Activated CD4-positive, alpha-beta memory T cell treated with anti-CD3 and anti-CD28 coated beads, Interleukin-2, amount 10 ng/mL, durations not matched to agents 7 days and 5 days (primary cell): ENCODE results near the gene LOXL1. TPM values are rescaled to one million over a fixed set of nuclear protein-coding genes. Genes with fewer than 3 reads are reported as not detected.
A peak's percentile ranks its signal among the peaks of the same experiment; 100 is the strongest.

ENCODE experiments used
- CTCF ChIA-PET: fragments of 350-600 bp; sonication (Branson Sonifier 250); formaldehyde crosslinking; loops from one replicate; lab custom pipeline; 2021; ENCODE audit warnings: antibody characterized with exemption, inconsistent platforms; lab: Charles Lee
- POLR2A ChIA-PET: fragments of 350-600 bp; sonication (Branson Sonifier 250); formaldehyde crosslinking; loops from one replicate; lab custom pipeline; 2021; ENCODE audit warnings: antibody characterized with exemption; lab: Charles Lee
- DNase-seq: peaks from one replicate; pipeline ENCODE4 v3.0.0-alpha.2; 2020
- H3K27ac Mint-ChIP-seq: one replicate; pipeline ENCODE4 v1.8.0; 2021; ENCODE audit warnings: mild to moderate bottlenecking, mixed read lengths
- H3K27me3 Mint-ChIP-seq: one replicate; pipeline ENCODE4 v1.8.0; 2021; ENCODE audit warnings: mixed read lengths
- H3K36me3 Mint-ChIP-seq: one replicate; pipeline ENCODE4 v1.8.0; 2021; ENCODE audit warnings: low read depth, mixed read lengths
- H3K4me1 Mint-ChIP-seq: one replicate; pipeline ENCODE4 v1.8.0; 2021; ENCODE audit warnings: mixed read lengths
- H3K4me3 Mint-ChIP-seq: one replicate; pipeline ENCODE4 v1.8.0; 2021; ENCODE audit warnings: mild to moderate bottlenecking, mixed read lengths
- H3K9me3 Mint-ChIP-seq: one replicate; pipeline ENCODE4 v1.8.0; 2021; ENCODE audit warnings: mixed read lengths
- total RNA-seq, 2 experiments: library from RNA; stranded (reverse); gene quantifications; one replicate each; pipeline ENCODE4 v1.2.3, GENCODE V29; 2021

Gene LOXL1
- total RNA-seq, 2 experiments from 2014 or later = 9.1 to 10.9 TPM

- H3K4me1 Mint-ChIP-seq = peaks cover 68% of the 10 kb centered on the region
- peaks cover 17% of the 10 kb centered on the region for H3K9me3 Mint-ChIP-seq
- H3K4me3 Mint-ChIP-seq = no peak overlapping the region
- ChIA-PET CTCF (interaction anchor here (1.2 to 2.3 kb wide), 5 partner anchors 11 to 47 kb away, joined by 4 to 10 read pairs (median 5); no protein-coding TSS in a partner anchor), POLR2A (interaction anchor here (0.7 to 1.6 kb wide), 4 partner anchors 8 to 1534 kb away, joined by 3 to 7 read pairs (median 4); no protein-coding TSS in a partner anchor)
- H3K27ac Mint-ChIP-seq = peak overlapping the region; percentile 92
- no peak for DNase-seq
- H3K36me3 Mint-ChIP-seq = peaks cover 62% of the 10 kb centered on the region
- no peaks in the 10 kb centered on the region for H3K27me3 Mint-ChIP-seq
These were observed 6.6 kb upstream of the LOXL1 start for GRCh38 chr15:73919706-73920105.

- Mint-ChIP-seq H3K27me3 (no peaks in the 10 kb centered on the region), H3K36me3 (peaks cover 48% of the 10 kb centered on the region), H3K9me3 (peaks cover 15% of the 10 kb centered on the region), H3K4me1 (peaks cover 75% of the 10 kb centered on the region), H3K27ac (peak overlapping the region; percentile 92), H3K4me3 (no peak overlapping the region)
- DNase-seq = no peak
- ChIA-PET POLR2A (interaction anchor here (0.9 to 1.2 kb wide), 2 partner anchors 12 to 73 kb away, joined by 4 read pairs; partner anchors contain the start of gene PML), CTCF (interaction anchor here (0.7 to 2.3 kb wide), 6 partner anchors 12 to 46 kb away, joined by 3 to 10 read pairs (median 4); no protein-coding TSS in a partner anchor)
These were observed 4.9 kb upstream of the LOXL1 start for GRCh38 chr15:73921254-73921925.

GRCh38 chr15:73922186-73923151, 3.8 kb upstream of the LOXL1 start:
- POLR2A ChIA-PET = interaction anchor here (2.8 kb wide), 1 partner anchor 9 kb away, joined by 20 read pairs; no protein-coding TSS in a partner anchor
- CTCF ChIA-PET = interaction anchor here (0.9 to 2.0 kb wide), 3 partner anchors 37 to 50 kb away, joined by 3 to 8 read pairs (median 4); no protein-coding TSS in a partner anchor
- Mint-ChIP-seq H3K36me3 (peaks cover 38% of the 10 kb centered on the region), H3K27ac (peak overlapping the region; percentile 92), H3K27me3 (no peaks in the 10 kb centered on the region), H3K4me1 (peaks cover 75% of the 10 kb centered on the region), H3K9me3 (peaks cover 14% of the 10 kb centered on the region), H3K4me3 (no peak overlapping the region)
- no peak for DNase-seq

GRCh38 chr15:73923156-73923487, 3.1 kb upstream of the LOXL1 start:
- no peak overlapping the region for H3K4me3 Mint-ChIP-seq
- DNase-seq = no peak
- CTCF ChIA-PET = interaction anchor here (0.9 to 2.0 kb wide), 7 partner anchors 9 to 48 kb away, joined by 3 to 8 read pairs (median 5); no protein-coding TSS in a partner anchor
- H3K27me3 Mint-ChIP-seq = no peaks in the 10 kb centered on the region
- peaks cover 9% of the 10 kb centered on the region for H3K9me3 Mint-ChIP-seq
- H3K36me3 Mint-ChIP-seq = peaks cover 31% of the 10 kb centered on the region
- H3K27ac Mint-ChIP-seq = peak overlapping the region; percentile 96
- H3K4me1 Mint-ChIP-seq = peaks cover 73% of the 10 kb centered on the region
- POLR2A ChIA-PET = interaction anchor here (2.8 kb wide), 1 partner anchor 10 kb away, joined by 20 read pairs; no protein-coding TSS in a partner anchor

GRCh38 chr15:73923488-73924164, 2.6 kb upstream of the LOXL1 start:
- POLR2A ChIA-PET = interaction anchor here (2.8 kb wide), 1 partner anchor 10 kb away, joined by 20 read pairs; no protein-coding TSS in a partner anchor

GRCh38 chr15:73924171-73924921, 1.9 kb upstream of the LOXL1 start:
- ChIA-PET CTCF (interaction anchor here (0.6 to 2.0 kb wide), 8 partner anchors 10 to 845 kb away, joined by 3 to 8 read pairs (median 4); no protein-coding TSS in a partner anchor), POLR2A (interaction anchor here (1.1 to 2.8 kb wide), 3 partner anchors 11 to 40 kb away, joined by 3 to 20 read pairs (median 4); no protein-coding TSS in a partner anchor)
- Mint-ChIP-seq H3K4me3 (peak overlapping the region; percentile 42), H3K36me3 (peaks cover 20% of the 10 kb centered on the region), H3K4me1 (peaks cover 75% of the 10 kb centered on the region), H3K27me3 (no peaks in the 10 kb centered on the region), H3K9me3 (no peaks in the 10 kb centered on the region), H3K27ac (peak overlapping the region; percentile 96)
- peak; percentile 36 for DNase-seq

More at GRCh38 chr15:73923488-73924164, 2.6 kb upstream of the LOXL1 start:
- H3K4me1 Mint-ChIP-seq = peaks cover 73% of the 10 kb centered on the region
- CTCF ChIA-PET = interaction anchor here (0.9 to 2.0 kb wide), 8 partner anchors 9 to 49 kb away, joined by 3 to 8 read pairs (median 4); no protein-coding TSS in a partner anchor
- H3K36me3 Mint-ChIP-seq = peaks cover 26% of the 10 kb centered on the region
- H3K27me3 Mint-ChIP-seq = no peaks in the 10 kb centered on the region
- no peak for DNase-seq
- peak overlapping the region; percentile 56 for H3K4me3 Mint-ChIP-seq
- H3K9me3 Mint-ChIP-seq = peaks cover 4% of the 10 kb centered on the region
- peak overlapping the region; percentile 96 for H3K27ac Mint-ChIP-seq

- no peaks in the 10 kb centered on the region for H3K9me3 Mint-ChIP-seq
- no peak for DNase-seq
- H3K27ac Mint-ChIP-seq = peak overlapping the region; percentile 41
- ChIA-PET POLR2A (interaction anchor here (2.1 kb wide), 1 partner anchor 18 kb away, joined by 17 read pairs; no protein-coding TSS in a partner anchor), CTCF (interaction anchor here (0.8 to 3.4 kb wide), 3 partner anchors 25 to 68 kb away, joined by 3 to 27 read pairs (median 16); partner anchors contain the start of genes PML and TBC1D21)
- peak overlapping the region; percentile 50 for H3K4me3 Mint-ChIP-seq
- H3K36me3 Mint-ChIP-seq = peaks cover 9% of the 10 kb centered on the region
- no peaks in the 10 kb centered on the region for H3K27me3 Mint-ChIP-seq
- peaks cover 76% of the 10 kb centered on the region for H3K4me1 Mint-ChIP-seq
These were observed 429 bp upstream of the LOXL1 start for GRCh38 chr15:73925848-73926218.

GRCh38 chr15:73927003-73927475, 777 bp downstream of the LOXL1 start:
- no peak overlapping the region for H3K27ac Mint-ChIP-seq
- CTCF ChIA-PET = interaction anchor here (1.1 to 3.4 kb wide), 21 partner anchors 10 to 291 kb away, joined by 3 to 29 read pairs (median 11); partner anchors contain the start of genes PML and TBC1D21
- peak; percentile 45 for DNase-seq
- no peaks in the 10 kb centered on the region for H3K9me3 Mint-ChIP-seq
- POLR2A ChIA-PET = interaction anchor here (0.9 to 2.3 kb wide), 10 partner anchors 9 to 458 kb away, joined by 3 to 17 read pairs (median 6); partner anchors contain the start of gene PML
- H3K27me3 Mint-ChIP-seq = no peaks in the 10 kb centered on the region
- no peaks in the 10 kb centered on the region for H3K36me3 Mint-ChIP-seq
- H3K4me3 Mint-ChIP-seq = peak overlapping the region; percentile 67
- H3K4me1 Mint-ChIP-seq = peaks cover 75% of the 10 kb centered on the region

- Mint-ChIP-seq H3K4me3 (peak overlapping the region; percentile 72), H3K27ac (peak overlapping the region; percentile 85), H3K4me1 (peaks cover 72% of the 10 kb centered on the region), H3K27me3 (no peaks in the 10 kb centered on the region), H3K9me3 (no peaks in the 10 kb centered on the region), H3K36me3 (no peaks in the 10 kb centered on the region)
- CTCF ChIA-PET = interaction anchor here (0.6 to 3.4 kb wide), 27 partner anchors 9 to 435 kb away, joined by 3 to 29 read pairs (median 7); partner anchors contain the start of genes PML and TBC1D21
- peak; percentile 82 for DNase-seq
- POLR2A ChIA-PET = interaction anchor here (0.8 to 2.3 kb wide), 15 partner anchors 9 to 457 kb away, joined by 3 to 17 read pairs (median 4); partner anchors contain the start of genes PML and TBC1D21
These were observed 1.4 kb downstream of the LOXL1 start for GRCh38 chr15:73927476-73928240.

GRCh38 chr15:73928241-73928579, 1.9 kb downstream of the LOXL1 start:
- H3K4me1 Mint-ChIP-seq = peaks cover 68% of the 10 kb centered on the region
- ChIA-PET CTCF (interaction anchor here (0.6 to 3.4 kb wide), 27 partner anchors 9 to 435 kb away, joined by 3 to 29 read pairs (median 7); partner anchors contain the start of genes PML and TBC1D21), POLR2A (interaction anchor here (0.8 to 2.3 kb wide), 15 partner anchors 8 to 457 kb away, joined by 3 to 17 read pairs (median 4); partner anchors contain the start of genes PML and TBC1D21)
- peak overlapping the region; percentile 72 for H3K4me3 Mint-ChIP-seq
- H3K27ac Mint-ChIP-seq = peak overlapping the region; percentile 85
- no peaks in the 10 kb centered on the region for H3K27me3 Mint-ChIP-seq
- no peak for DNase-seq
- no peaks in the 10 kb centered on the region for H3K9me3 Mint-ChIP-seq
- H3K36me3 Mint-ChIP-seq = no peaks in the 10 kb centered on the region
